Upper lobe of left lung (tissue), 6 donors: Measurements from ENCODE around the gene NBPF6. TPM values are rescaled to one million over a fixed set of nuclear protein-coding genes. Genes with fewer than 3 reads are reported as not detected.
"Not testable (repeated sequence)": the region's sequence is repeated elsewhere in the genome, so short reads cannot be mapped to it uniquely, and the experiment has no call there.

Source experiments
- ATAC-seq, 2 donors: fragments of 200-7000 bp; cut with Tn5 transposase; one replicate each; pipeline ENCODE4 v1.9.1; 2022; ENCODE audit warnings: mild to moderate bottlenecking in 2 of 2, moderate library complexity in 2 of 2; ENCODE audit not compliant: low FRiP score in 2 of 2
- DNase-seq, 2 donors: peaks; one replicate each; pipeline ENCODE4 v3.0.0-alpha.2; 2019 to 2020
- H3K27ac ChIP-seq, 4 donors: fragments of 200-600 bp; sonication (generic); one replicate each; pipeline ENCODE4 v1.5.1; 2016 to 2019
- H3K27me3 ChIP-seq, 4 donors: fragments of 200-600 bp; sonication (generic); one replicate each; pipeline ENCODE4 v1.5.1; 2017 to 2019
- H3K36me3 ChIP-seq, 4 donors: fragments of 200-600 bp; sonication (generic); one replicate each; pipeline ENCODE4 v1.5.1; 2016 to 2019
- H3K4me1 ChIP-seq, 4 donors: fragments of 200-600 bp; sonication (generic); one replicate each; pipeline ENCODE4 v1.5.1; 2018 to 2019
- H3K4me3 ChIP-seq, 4 donors: fragments of 200-600 bp; sonication (generic); one replicate each; pipeline ENCODE4 v1.5.1; 2017 to 2019; ENCODE audit warnings: mild to moderate bottlenecking in 2 of 4, moderate library complexity in 1 of 4
- H3K9me3 ChIP-seq, 4 donors: fragments of 200-600 bp; sonication (generic); one replicate each; pipeline ENCODE4 v1.5.1; 2018 to 2019
- CTCF ChIP-seq, 6 experiments: fragments of 450-650 bp in 4 of 6; fragments of 200-600 bp in 2 of 6; sonication (generic) in 2 of 6; IDR thresholded peaks; one replicate each; pipeline ENCODE4 v1.5.1; 2016 to 2019; ENCODE audit warnings: antibody characterized with exemption in 6 of 6
- EP300 ChIP-seq, 4 donors: sonication (generic); formaldehyde crosslinking; IDR thresholded peaks; one replicate each; pipeline ENCODE4 v1.5.1; 2017; ENCODE audit warnings: antibody characterized with exemption in 4 of 4, control low read depth in 2 of 4
- POLR2A ChIP-seq, 4 donors: fragments of 450-650 bp; IDR thresholded peaks; one replicate each; pipeline ENCODE4 v1.5.1; 2016 to 2017; ENCODE audit warnings: antibody characterized with exemption in 4 of 4, mild to moderate bottlenecking in 2 of 4
- POLR2AphosphoS5 ChIP-seq, 2 donors: sonication (generic); formaldehyde crosslinking; IDR thresholded peaks; one replicate each; pipeline ENCODE4 v1.5.1; 2017; ENCODE audit warnings: antibody characterized with exemption in 2 of 2
- WGBS, 2 donors: methylation state at CpG; one replicate each; pipeline ENCODE4 v1.1.5; 2017 to 2018; 5-methylcytosine and 5-hydroxymethylcytosine counted together
- total RNA-seq, 6 donors: library from RNA; depleted of rRNA in 4 of 6; stranded (reverse); fragments of >200 nt in 4 of 6; gene quantifications; one replicate each; pipeline versions ENCODE4 v1.1.0 to v1.2.1, GENCODE V29; 2016 to 2021
- donor health status: DM: no; HTN: no; CAD: no; lungs with moderate emphysema.
- donor health status: DM: no; HTN: yes; CAD: no; lungs with severe emphysema.

Gene NBPF6
- total RNA-seq, 6 donors from 2014 or later = not detected

GRCh38 chr1:108466166-108466565 is 16.0 kb downstream of the NBPF6 start:
- not testable (repeated sequence) for H3K36me3 ChIP-seq, H3K27me3 ChIP-seq, H3K4me1 ChIP-seq, ATAC-seq, H3K27ac ChIP-seq, H3K9me3 ChIP-seq, DNase-seq, H3K4me3 ChIP-seq
- no CpG with 5 or more reads among the region's 8 CpGs for WGBS, 2 donors

DNA sequence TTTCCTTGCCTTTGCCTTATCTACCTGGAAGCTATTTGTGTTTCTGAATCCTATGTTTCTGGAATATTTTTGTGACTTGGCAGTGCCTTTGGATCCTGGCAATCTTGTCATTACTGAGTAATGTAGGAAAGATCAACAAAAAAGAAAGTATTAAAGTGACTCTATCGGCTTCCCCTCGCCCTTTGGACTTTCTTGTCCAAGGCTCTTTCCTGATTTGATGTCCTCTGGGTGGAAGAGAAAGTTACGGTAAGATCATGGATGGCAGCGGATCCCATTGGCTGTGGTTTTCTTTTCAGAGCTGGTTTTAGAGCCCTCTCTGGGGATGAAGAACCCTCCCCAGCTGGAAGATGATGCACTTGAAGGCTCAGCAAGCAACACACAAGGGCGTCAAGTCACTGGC is 17.0 kb downstream of the NBPF6 start:
- not testable (repeated sequence) for H3K27me3 ChIP-seq, ATAC-seq, H3K4me3 ChIP-seq, H3K36me3 ChIP-seq, H3K4me1 ChIP-seq, H3K27ac ChIP-seq, H3K9me3 ChIP-seq, DNase-seq
- WGBS, 2 donors = 60% methylated on average over 2 of the region's 5 CpGs; no CpG with 5 or more reads in 1 of the 2 donors

DNA sequence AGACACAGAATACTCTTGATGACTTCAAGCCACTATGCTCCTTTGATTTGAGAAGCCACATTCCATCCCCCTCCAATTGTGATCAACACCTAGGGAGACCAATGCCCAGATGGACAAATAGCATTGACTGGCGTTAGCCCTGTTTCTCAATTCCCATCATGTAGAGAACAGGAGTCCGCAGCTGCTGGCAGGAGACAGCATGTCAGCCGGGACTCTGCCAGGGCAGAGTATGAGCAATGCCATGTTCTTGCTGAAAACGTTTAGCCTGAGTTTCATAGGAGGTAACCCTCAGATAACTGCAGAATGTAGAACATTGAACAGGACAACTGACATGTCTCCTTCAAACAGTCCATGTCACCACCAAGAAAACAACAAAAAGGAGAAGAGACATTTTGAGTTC is 20.6 kb downstream of the NBPF6 start:
- H3K36me3 ChIP-seq, H3K4me1 ChIP-seq, H3K4me3 ChIP-seq, DNase-seq, ATAC-seq, H3K27me3 ChIP-seq, H3K27ac ChIP-seq, H3K9me3 ChIP-seq: not testable (repeated sequence)
- WGBS, 2 donors = 67 to 89% methylated on average over 3 to 4 of the region's 4 CpGs

DNA sequence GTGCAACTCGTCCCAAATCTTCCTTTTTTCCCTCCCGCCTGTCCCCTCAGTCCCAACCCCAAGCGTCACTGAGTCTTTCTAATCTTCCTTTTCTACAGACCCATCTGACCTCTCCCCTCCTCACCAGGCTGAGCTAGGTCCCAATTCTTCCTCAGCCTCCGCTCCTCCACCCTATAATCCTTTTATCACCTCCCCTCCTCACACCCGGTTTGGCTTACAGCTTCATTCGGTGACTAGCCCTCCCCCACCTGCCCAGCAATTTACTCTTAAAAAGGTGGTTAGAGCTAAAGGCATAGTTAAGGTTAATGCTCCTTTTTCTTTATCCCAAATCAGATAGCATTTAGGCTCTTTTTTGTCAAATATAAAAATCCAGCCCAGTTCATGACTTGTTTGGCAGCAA is 24.4 kb downstream of the NBPF6 start:
- not testable (repeated sequence) for DNase-seq, H3K27me3 ChIP-seq, ATAC-seq, H3K4me3 ChIP-seq, H3K36me3 ChIP-seq, H3K4me1 ChIP-seq, H3K27ac ChIP-seq
- WGBS, 2 donors = 82 to 90% methylated on average over 6 of the region's 6 CpGs
- peaks cover 10 to 14% (median 14%) of the 10 kb centered on the region in 4 donors for H3K9me3 ChIP-seq

- no peaks in the 10 kb centered on the region for H3K27me3 ChIP-seq
- WGBS, 2 donors = 94 to 95% methylated on average over 2 of the region's 2 CpGs
- ATAC-seq (no peak), DNase-seq (no peak)
- H3K4me1 ChIP-seq = no peaks in the 10 kb centered on the region
- TF ChIP-seq EP300 (IDR thresholded peaks at IDR 0.05) (no peak), POLR2AphosphoS5 (IDR thresholded peaks at IDR 0.05) (no peak), POLR2A (IDR thresholded peaks at IDR 0.05) (no peak), CTCF (IDR thresholded peaks at IDR 0.05) (no peak)
- no peak overlapping the region for H3K27ac ChIP-seq
- peaks cover 14 to 18% (median 16%) of the 10 kb centered on the region in 4 donors for H3K9me3 ChIP-seq
- no peaks in the 10 kb centered on the region for H3K36me3 ChIP-seq
- no peak overlapping the region for H3K4me3 ChIP-seq
Measured at GRCh38 chr1:108478429-108479015, 28.4 kb downstream of the NBPF6 start.

DNA sequence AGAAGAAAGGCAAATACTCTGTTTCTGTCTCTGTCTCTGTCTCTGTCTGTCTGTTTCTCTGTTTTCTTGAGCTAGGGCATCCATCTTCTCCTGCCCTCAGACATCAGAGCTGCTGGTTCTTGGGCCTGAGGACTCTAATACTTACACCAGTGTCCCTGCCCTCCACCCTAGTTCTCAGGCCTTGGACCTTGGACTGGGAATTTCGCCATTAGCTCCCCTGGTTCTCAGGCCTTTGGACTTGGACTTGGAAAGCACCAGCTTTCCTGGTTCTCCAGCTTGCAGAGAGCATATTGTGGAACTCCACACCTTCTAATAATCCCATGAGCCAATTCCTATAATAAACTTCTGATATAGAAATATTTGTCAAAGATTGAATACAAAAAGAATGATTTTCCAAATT is 32.6 kb downstream of the NBPF6 start:
- no peak for TF ChIP-seq POLR2A (IDR thresholded peaks at IDR 0.05)
- TF ChIP-seq POLR2AphosphoS5 (IDR thresholded peaks at IDR 0.05) = no peak
- TF ChIP-seq EP300 (IDR thresholded peaks at IDR 0.05) = no peak
- TF ChIP-seq CTCF (IDR thresholded peaks at IDR 0.05) = no peak
- DNase-seq (no peak), ATAC-seq (no peak)
- Histone ChIP-seq H3K4me3 (no peak overlapping the region), H3K4me1 (no peaks in the 10 kb centered on the region), H3K27ac (no peak overlapping the region), H3K36me3 (no peaks in the 10 kb centered on the region), H3K9me3 (peaks cover 14 to 25% (median 17%) of the 10 kb centered on the region in 4 donors), H3K27me3 (no peaks in the 10 kb centered on the region)
- 50 to 68% methylated on average over 1 of the region's 1 CpG for WGBS, 2 donors

DNA sequence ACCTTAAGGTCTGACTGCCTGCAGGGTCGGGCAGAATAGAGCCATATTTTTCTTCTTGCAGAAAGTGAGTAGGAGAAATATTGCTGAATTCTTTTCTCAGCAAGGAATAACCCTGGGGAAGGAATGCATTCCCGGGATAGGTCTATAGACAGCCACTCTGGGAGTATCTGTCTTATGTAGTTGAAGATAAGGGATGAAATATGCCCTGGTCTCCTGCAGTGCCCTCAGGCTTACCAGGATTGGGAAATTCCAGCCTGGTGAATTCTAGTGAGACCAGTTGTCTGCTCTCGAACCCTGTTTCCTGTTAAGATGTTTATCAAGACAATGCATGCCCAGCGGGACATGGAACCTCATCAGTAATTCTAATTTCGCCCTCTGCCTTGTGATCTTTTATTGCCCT is 35.8 kb downstream of the NBPF6 start:
- WGBS, 2 donors = 88 to 94% methylated on average over 5 of the region's 5 CpGs
- H3K9me3 ChIP-seq = not testable (repeated sequence)

GRCh38 chr1:108486707-108487106 is 36.6 kb downstream of the NBPF6 start:
- not testable (repeated sequence) for ATAC-seq, H3K36me3 ChIP-seq, H3K27me3 ChIP-seq, H3K9me3 ChIP-seq, H3K4me1 ChIP-seq, H3K27ac ChIP-seq, H3K4me3 ChIP-seq
- 89 to 97% methylated on average over 10 to 11 of the region's 11 CpGs for WGBS, 2 donors
- peak in 1 of 2 donors; percentile 41 for DNase-seq

More for the DNA sequence above, 35.8 kb downstream of the NBPF6 start:
- ATAC-seq, H3K4me1 ChIP-seq, H3K4me3 ChIP-seq, H3K27me3 ChIP-seq, H3K27ac ChIP-seq, DNase-seq, H3K36me3 ChIP-seq: not testable (repeated sequence)

- DNase-seq, H3K27me3 ChIP-seq, H3K27ac ChIP-seq, H3K4me1 ChIP-seq, H3K4me3 ChIP-seq, H3K9me3 ChIP-seq, ATAC-seq, H3K36me3 ChIP-seq: not testable (repeated sequence)
- 93 to 94% methylated on average over 1 of the region's 1 CpG for WGBS, 2 donors
Measured at GRCh38 chr1:108495008-108495407, 44.9 kb downstream of the NBPF6 start.

GRCh38 chr1:108496856-108497255 is 46.7 kb downstream of the NBPF6 start:
- not testable (repeated sequence) for ATAC-seq, DNase-seq
- WGBS, 2 donors = 78 to 86% methylated on average over 4 of the region's 4 CpGs

More at GRCh38 chr1:108496856-108497255, 46.7 kb downstream of the NBPF6 start:
- H3K9me3 ChIP-seq, H3K27me3 ChIP-seq, H3K27ac ChIP-seq, H3K4me1 ChIP-seq, H3K36me3 ChIP-seq, H3K4me3 ChIP-seq: not testable (repeated sequence)
